Measurements from ENCODE around the gene KDM2A. TPM values are rescaled to one million over a fixed set of nuclear protein-coding genes. Genes with fewer than 3 reads are reported as not detected.

The KDM2A gene
- total and polyA plus RNA-seq, 2 donors from 2014 or later: 16.2 to 82.6 TPM

GRCh38 chr11:67157691-67158090 is 38.6 kb downstream of the KDM2A start:
- no peaks in the 10 kb centered on the region for H3K4me1 ChIP-seq (ENCODE audit: control insufficient read depth in 2 of 3, insufficient read depth in 2 of 3, low read depth in 1 of 3, low read length in 3 of 3)
- H3K9me3 ChIP-seq (ENCODE audit: control insufficient read depth in 2 of 3, insufficient read depth in 1 of 3, low read length in 3 of 3): no peaks in the 10 kb centered on the region
- no peaks in the 10 kb centered on the region for H3K36me3 ChIP-seq (ENCODE audit: control insufficient read depth in 2 of 3, insufficient read depth in 3 of 3, low read length in 3 of 3)
- no peak overlapping the region for H3K9ac ChIP-seq (ENCODE audit: low read length in 3 of 3)
- DNase-seq: no peak
- intact Hi-C loops (cut with DNase I): no loop called here
- no peak for FAIRE-seq
- no peaks in the 10 kb centered on the region for H3K27me3 ChIP-seq (ENCODE audit: control insufficient read depth, insufficient read depth, low read length)
- no peak overlapping the region for H3K4me3 ChIP-seq (ENCODE audit: low read length in 3 of 3)
- TF ChIP-seq, protein P1, sequence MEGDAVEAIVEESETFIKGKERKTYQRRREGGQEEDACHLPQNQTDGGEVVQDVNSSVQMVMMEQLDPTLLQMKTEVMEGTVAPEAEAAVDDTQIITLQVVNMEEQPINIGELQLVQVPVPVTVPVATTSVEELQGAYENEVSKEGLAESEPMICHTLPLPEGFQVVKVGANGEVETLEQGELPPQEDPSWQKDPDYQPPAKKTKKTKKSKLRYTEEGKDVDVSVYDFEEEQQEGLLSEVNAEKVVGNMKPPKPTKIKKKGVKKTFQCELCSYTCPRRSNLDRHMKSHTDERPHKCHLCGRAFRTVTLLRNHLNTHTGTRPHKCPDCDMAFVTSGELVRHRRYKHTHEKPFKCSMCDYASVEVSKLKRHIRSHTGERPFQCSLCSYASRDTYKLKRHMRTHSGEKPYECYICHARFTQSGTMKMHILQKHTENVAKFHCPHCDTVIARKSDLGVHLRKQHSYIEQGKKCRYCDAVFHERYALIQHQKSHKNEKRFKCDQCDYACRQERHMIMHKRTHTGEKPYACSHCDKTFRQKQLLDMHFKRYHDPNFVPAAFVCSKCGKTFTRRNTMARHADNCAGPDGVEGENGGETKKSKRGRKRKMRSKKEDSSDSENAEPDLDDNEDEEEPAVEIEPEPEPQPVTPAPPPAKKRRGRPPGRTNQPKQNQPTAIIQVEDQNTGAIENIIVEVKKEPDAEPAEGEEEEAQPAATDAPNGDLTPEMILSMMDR (IDR thresholded peaks at IDR 0.05; ENCODE audit: borderline replicate concordance, extremely low read depth, insufficient read depth): no peak
- H3K27ac ChIP-seq (ENCODE audit: low read depth in 2 of 2, low read length in 2 of 2): no peak overlapping the region

GRCh38 chr11:67158221-67158620 is 39.2 kb downstream of the KDM2A start:
- no peak for FAIRE-seq
- no peak for DNase-seq
- TF ChIP-seq, protein P1 (IDR thresholded peaks at IDR 0.05; ENCODE audit: borderline replicate concordance, extremely low read depth, insufficient read depth): no peak
- H3K9me3 ChIP-seq (ENCODE audit: control insufficient read depth in 2 of 3, insufficient read depth in 1 of 3, low read length in 3 of 3): no peaks in the 10 kb centered on the region
- H3K27ac ChIP-seq (ENCODE audit: low read depth in 2 of 2, low read length in 2 of 2): no peak overlapping the region
- intact Hi-C loops (cut with DNase I): no loop called here
- H3K27me3 ChIP-seq (ENCODE audit: control insufficient read depth, insufficient read depth, low read length): no peaks in the 10 kb centered on the region
- no peak overlapping the region for H3K9ac ChIP-seq (ENCODE audit: low read length in 3 of 3)
- H3K36me3 ChIP-seq (ENCODE audit: control insufficient read depth in 2 of 3, insufficient read depth in 3 of 3, low read length in 3 of 3): no peaks in the 10 kb centered on the region
- H3K4me3 ChIP-seq (ENCODE audit: low read length in 3 of 3): no peak overlapping the region
- H3K4me1 ChIP-seq (ENCODE audit: control insufficient read depth in 2 of 3, insufficient read depth in 2 of 3, low read depth in 1 of 3, low read length in 3 of 3): peaks cover 0 to 3% (median 0%) of the 10 kb centered on the region in 3 donors

GRCh38 chr11:67160045-67160444 is 41.0 kb downstream of the KDM2A start:
- Histone ChIP-seq H3K36me3 (ENCODE audit: control insufficient read depth in 2 of 3, insufficient read depth in 3 of 3, low read length in 3 of 3) (no peaks in the 10 kb centered on the region), H3K27ac (ENCODE audit: low read depth in 2 of 2, low read length in 2 of 2) (no peak overlapping the region), H3K9ac (ENCODE audit: low read length in 3 of 3) (no peak overlapping the region), H3K27me3 (ENCODE audit: control insufficient read depth, insufficient read depth, low read length) (no peaks in the 10 kb centered on the region), H3K4me3 (ENCODE audit: low read length in 3 of 3) (no peak overlapping the region), H3K4me1 (ENCODE audit: control insufficient read depth in 2 of 3, insufficient read depth in 2 of 3, low read depth in 1 of 3, low read length in 3 of 3) (peaks cover 0 to 3% (median 0%) of the 10 kb centered on the region in 3 donors), H3K9me3 (ENCODE audit: control insufficient read depth in 2 of 3, insufficient read depth in 1 of 3, low read length in 3 of 3) (no peaks in the 10 kb centered on the region)
- no peak for FAIRE-seq
- TF ChIP-seq, protein P1 (IDR thresholded peaks at IDR 0.05; ENCODE audit: borderline replicate concordance, extremely low read depth, insufficient read depth): no peak
- intact Hi-C loops (cut with DNase I): no loop called here
- DNase-seq: no peak
